ENCODE measurements around the gene CCDC40. TPM values are rescaled to one million over a fixed set of nuclear protein-coding genes. Genes with fewer than 3 reads are reported as not detected.
"Not testable (repeated sequence)": the region's sequence is repeated elsewhere in the genome, so short reads cannot be mapped to it uniquely, and the experiment has no call there.

The CCDC40 gene
- 8.8 and 11.3 TPM in 2 replicates for total RNA-seq (2014; rRNA removed; shearing (Covaris generic))

DNA sequence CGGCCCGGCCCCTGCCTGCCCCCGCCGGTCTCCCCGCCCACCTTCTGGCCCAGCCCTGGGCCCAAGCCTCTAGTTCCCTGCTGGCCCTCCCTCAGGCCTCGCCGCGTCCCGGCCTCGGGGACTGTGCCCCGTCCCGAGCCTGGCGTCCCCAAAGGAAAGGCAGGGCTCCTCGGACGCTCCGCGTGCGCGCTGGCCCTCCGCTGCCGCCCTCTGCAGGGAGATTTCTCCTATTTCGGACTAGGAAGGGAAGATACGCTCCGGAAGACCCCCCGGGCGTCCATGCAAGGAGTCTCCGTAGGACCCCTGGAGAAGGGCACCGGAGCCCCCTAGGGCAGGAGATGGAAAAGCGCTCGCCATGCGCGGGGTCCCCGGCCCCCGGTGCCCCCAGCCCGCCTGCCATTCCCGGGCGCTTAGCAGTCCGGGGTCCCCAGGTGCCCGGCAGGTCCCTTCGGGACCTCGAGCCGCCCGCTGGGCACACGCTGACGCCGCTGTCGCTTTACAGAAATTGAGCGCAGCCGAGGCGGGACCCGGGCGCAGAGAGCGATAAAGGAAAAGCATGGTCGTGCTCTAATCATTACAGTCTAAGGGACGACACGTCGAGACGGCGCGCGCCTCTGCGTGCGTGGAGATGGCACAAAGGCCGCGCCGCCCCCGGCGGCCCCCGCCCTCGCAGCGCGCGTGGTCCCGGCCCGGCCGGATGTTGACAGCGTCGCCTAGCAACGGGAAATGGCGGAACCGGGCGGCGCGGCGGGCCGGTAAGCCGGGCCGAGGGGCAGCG is at the start of gene CCDC40:
CCDC40 (plus strand) TSS at position 706 of the 778 bp plus-strand sequence; CDS start at position 727, 21 bp downstream.
- H3K27ac ChIP-seq, result peak within 1 kb of the TSS; percentile 82
- peak; percentile 92 to 95 for DNase-seq

GRCh38 chr17:79987187-79987934 is 49.1 kb upstream of the CCDC40 start:
- H3K36me3 ChIP-seq, result no peaks in the 10 kb centered on the region
- no peaks in the 10 kb centered on the region for H3K27me3 ChIP-seq
- H3K27ac ChIP-seq, result no peak overlapping the region
- H3K4me1 ChIP-seq, result peaks cover 10% of the 10 kb centered on the region
- no peaks in the 10 kb centered on the region for H3K9me3 ChIP-seq (replicated peaks)
- no peak overlapping the region for H3K4me3 ChIP-seq
- no peak for DNase-seq

More for the DNA sequence above, at the start of gene CCDC40:
- H3K9me3 ChIP-seq (replicated peaks), result no peaks in the 10 kb centered on the region
- peaks cover 22% of the 10 kb centered on the region for H3K4me1 ChIP-seq
- peak within 1 kb of the TSS; percentile 93 for H3K4me3 ChIP-seq
- H3K27me3 ChIP-seq, result no peaks in the 10 kb centered on the region
- H3K36me3 ChIP-seq, result 0 out of 2 replicates have a peak, but pooled peaks cover 6% of the 10 kb centered on the region

DNA sequence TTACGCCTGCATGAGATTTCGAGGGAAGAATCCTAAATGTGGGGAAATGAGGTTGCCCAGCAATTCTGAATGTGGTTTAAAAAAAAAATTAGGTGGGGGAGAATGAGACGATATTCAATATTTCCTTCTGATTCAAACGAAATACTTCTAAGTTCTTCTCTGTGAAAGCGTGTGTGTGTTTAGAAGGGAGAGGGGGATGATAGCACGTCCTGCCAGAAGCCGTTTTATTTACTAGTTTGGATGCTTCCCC is 48.6 kb upstream of the CCDC40 start:
- Histone ChIP-seq H3K27me3 (no peaks in the 10 kb centered on the region), H3K9me3 (replicated peaks) (no peaks in the 10 kb centered on the region), H3K4me3 (no peak overlapping the region), H3K27ac (no peak overlapping the region), H3K36me3 (no peaks in the 10 kb centered on the region), H3K4me1 (peaks cover 15% of the 10 kb centered on the region)
- DNase-seq, result no peak

DNA sequence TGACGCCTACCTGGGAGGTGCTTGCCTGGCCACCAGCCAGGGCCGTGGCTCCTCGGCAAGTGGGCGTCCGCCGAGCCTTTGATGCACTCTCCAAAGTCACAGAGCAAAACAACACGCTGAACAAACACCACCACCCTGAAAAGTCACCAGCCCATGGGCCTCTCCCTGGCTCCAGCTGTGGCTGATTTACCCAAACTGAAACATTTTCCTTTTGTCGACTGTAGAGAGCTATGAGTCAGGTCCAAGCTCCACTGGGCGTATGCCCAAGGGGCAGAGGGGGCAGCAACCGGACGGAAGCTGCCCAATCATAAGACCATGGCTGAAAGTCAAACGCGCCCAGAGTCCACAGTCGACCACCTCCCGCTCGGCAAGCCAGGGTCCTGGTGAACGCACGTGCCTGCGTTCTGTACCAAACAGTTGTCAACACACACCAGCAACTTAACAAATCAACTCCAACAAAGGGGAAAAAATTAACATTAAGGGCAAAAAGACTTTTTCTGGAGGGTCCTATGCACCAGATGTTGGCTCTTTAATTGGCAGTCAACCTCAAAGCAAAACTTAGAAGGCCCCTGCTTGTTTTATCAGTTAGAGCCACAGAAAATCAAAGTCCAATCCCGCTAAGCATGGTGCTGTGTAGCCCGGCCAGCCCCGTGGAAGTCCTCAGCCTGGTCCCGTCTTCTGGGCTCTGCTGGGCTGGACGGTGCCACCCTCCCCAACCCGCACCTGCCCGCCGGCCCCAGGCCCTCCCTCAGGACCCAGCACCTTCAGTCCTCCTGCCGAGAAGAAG is 48.1 kb upstream of the CCDC40 start:
- no peaks in the 10 kb centered on the region for H3K9me3 ChIP-seq (replicated peaks)
- DNase-seq, result no peak
- peaks cover 20% of the 10 kb centered on the region for H3K4me1 ChIP-seq

GRCh38 chr17:79989106-79989835 is 47.2 kb upstream of the CCDC40 start:
- no peaks in the 10 kb centered on the region for H3K27me3 ChIP-seq
- H3K27ac ChIP-seq, result no peak overlapping the region
- no peak for DNase-seq
- H3K9me3 ChIP-seq (replicated peaks), result no peaks in the 10 kb centered on the region
- no peak overlapping the region for H3K4me3 ChIP-seq
- H3K4me1 ChIP-seq, result peaks cover 28% of the 10 kb centered on the region
- H3K36me3 ChIP-seq, result no peaks in the 10 kb centered on the region

More for the DNA sequence above, 48.1 kb upstream of the CCDC40 start:
- Histone ChIP-seq H3K36me3 (no peaks in the 10 kb centered on the region), H3K27me3 (no peaks in the 10 kb centered on the region), H3K27ac (no peak overlapping the region), H3K4me3 (no peak overlapping the region)

DNA sequence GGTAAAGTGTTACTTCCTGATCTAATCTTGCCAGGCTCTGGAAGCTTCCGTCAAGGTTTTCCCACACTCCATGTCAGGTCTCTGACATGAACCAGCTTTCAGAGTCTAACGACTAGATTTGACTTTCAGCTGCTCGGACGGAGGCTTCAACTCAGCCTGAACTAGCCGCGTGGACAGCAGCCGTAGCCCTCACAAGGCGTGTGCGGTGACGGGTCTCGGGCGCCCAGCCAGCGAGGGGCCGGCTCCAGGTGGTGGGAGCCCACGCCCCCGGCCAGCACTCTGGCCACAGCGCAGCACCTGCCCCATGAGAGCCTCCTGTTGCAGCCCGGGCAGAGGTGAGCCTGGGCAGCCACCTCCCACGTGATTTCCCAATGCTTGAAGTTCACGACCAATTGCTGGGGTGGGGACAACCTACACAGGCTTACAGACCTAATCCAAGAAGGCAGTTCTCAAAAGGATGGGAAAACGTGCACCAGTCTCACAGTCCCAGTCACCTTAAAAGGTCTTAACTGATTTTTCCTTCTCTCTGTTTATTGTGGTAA is 46.3 kb upstream of the CCDC40 start:
- Histone ChIP-seq H3K27me3 (no peaks in the 10 kb centered on the region), H3K4me1 (peaks cover 32% of the 10 kb centered on the region), H3K27ac (no peak overlapping the region), H3K4me3 (no peak overlapping the region), H3K9me3 (replicated peaks) (no peaks in the 10 kb centered on the region), H3K36me3 (no peaks in the 10 kb centered on the region)
- DNase-seq, result no peak

GRCh38 chr17:79990704-79991103 is 45.7 kb upstream of the CCDC40 start:
- no peaks in the 10 kb centered on the region for H3K9me3 ChIP-seq (replicated peaks)
- H3K4me1 ChIP-seq, result peaks cover 32% of the 10 kb centered on the region
- H3K4me3 ChIP-seq, result no peak overlapping the region
- no peak for DNase-seq
- no peak overlapping the region for H3K27ac ChIP-seq
- no peaks in the 10 kb centered on the region for H3K36me3 ChIP-seq
- no peaks in the 10 kb centered on the region for H3K27me3 ChIP-seq

DNA sequence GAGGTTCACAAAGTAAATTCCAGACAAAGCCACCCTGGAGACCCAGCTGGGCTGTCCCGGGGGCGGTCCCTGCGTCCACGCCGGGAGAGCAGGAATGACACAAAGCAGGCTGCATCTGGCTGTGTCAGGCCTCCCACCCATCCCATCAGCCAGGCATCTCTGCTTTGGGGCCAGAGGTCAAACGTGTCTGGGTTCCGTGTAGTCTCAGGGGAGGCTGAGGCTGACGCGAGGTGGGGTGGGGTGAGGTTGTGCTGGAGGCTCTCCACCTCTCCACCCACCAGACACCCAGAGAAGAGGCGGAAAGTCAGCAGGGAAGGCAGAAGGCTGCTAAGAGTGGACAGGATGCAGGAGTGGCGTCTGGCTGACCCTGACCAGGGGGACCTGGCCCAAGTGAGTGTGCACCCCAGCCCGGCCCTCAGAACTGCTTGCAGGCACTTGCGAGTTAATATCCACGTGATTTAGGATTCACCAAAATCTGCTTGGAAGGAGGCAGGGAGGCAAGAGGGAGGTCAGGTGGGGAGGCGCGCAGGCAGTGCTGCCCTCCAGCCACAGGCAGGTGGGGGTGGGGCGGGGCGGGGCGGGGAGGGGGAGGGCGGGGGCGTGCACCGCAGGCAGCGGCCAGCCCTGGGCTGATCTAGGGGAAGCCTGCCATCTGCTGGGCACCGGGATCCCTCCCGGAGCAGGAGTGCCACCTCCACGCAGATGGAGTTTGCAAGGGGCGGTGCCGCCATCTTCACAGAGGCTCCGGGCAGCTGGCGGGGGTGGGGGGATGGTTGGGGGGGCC is 45.1 kb upstream of the CCDC40 start:
- H3K4me1 ChIP-seq, result peaks cover 32% of the 10 kb centered on the region
- no peaks in the 10 kb centered on the region for H3K27me3 ChIP-seq
- H3K4me3 ChIP-seq, result peak overlapping the region; percentile 58
- DNase-seq, result peak; percentile 92 to 94
- no peaks in the 10 kb centered on the region for H3K36me3 ChIP-seq
- H3K27ac ChIP-seq, result no peak overlapping the region; the same call in 1 of the 2 replicates
- H3K9me3 ChIP-seq (replicated peaks), result no peaks in the 10 kb centered on the region

- H3K27me3 ChIP-seq, result no peaks in the 10 kb centered on the region
- H3K4me1 ChIP-seq, result peaks cover 26% of the 10 kb centered on the region
- no peaks in the 10 kb centered on the region for H3K36me3 ChIP-seq
- H3K4me3 ChIP-seq, result peak overlapping the region; percentile 58
- DNase-seq, result peak; percentile 71 to 82
- H3K9me3 ChIP-seq (replicated peaks), result no peaks in the 10 kb centered on the region
- H3K27ac ChIP-seq, result peak overlapping the region; percentile 44
Measured at GRCh38 chr17:79991924-79992648, 44.4 kb upstream of the CCDC40 start.

GRCh38 chr17:79992649-79993389 is 43.6 kb upstream of the CCDC40 start:
- Histone ChIP-seq H3K27me3 (no peaks in the 10 kb centered on the region), H3K9me3 (replicated peaks) (no peaks in the 10 kb centered on the region), H3K27ac (peak overlapping the region; percentile 44; the same call in 1 of the 2 replicates), H3K36me3 (no peaks in the 10 kb centered on the region), H3K4me1 (peaks cover 22% of the 10 kb centered on the region), H3K4me3 (peak overlapping the region; percentile 58)
- peak in 1 of 2 experiments; percentile 30 for DNase-seq

GRCh38 chr17:79993390-79994227 is 42.8 kb upstream of the CCDC40 start:
- Histone ChIP-seq H3K4me3 (no peak overlapping the region), H3K9me3 (replicated peaks) (no peaks in the 10 kb centered on the region), H3K4me1 (peaks cover 22% of the 10 kb centered on the region), H3K36me3 (no peaks in the 10 kb centered on the region), H3K27me3 (no peaks in the 10 kb centered on the region), H3K27ac (peak overlapping the region; percentile 10; the same call in 1 of the 2 replicates)
- DNase-seq, result peak; percentile 91 to 92

DNA sequence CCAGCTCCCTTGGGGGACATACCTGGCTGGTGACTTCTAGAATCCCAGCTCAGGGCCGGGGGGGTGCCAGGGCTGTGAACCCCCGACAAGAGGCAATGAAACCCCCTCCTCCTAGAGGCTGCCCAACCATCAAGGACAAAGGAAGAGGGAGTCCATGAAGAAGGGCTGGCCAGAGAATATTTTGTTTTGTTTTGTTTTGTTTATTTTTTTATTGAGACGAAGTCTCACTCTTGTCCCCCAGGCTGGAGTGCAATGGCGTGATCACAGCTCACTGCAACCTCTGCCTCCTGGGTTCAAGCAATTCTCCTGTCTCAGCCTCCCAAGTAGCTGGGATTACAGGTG is 42.2 kb upstream of the CCDC40 start:
- H3K36me3 ChIP-seq; H3K9me3 ChIP-seq (replicated peaks); DNase-seq; H3K27me3 ChIP-seq; H3K4me3 ChIP-seq: not testable (repeated sequence)
- Histone ChIP-seq H3K27ac (peak overlapping the region; percentile 10; the same call in 1 of the 2 replicates), H3K4me1 (peaks cover 22% of the 10 kb centered on the region)

Measured in SJCRH30 (cell line).